SJCRH30 (cell line): ENCODE data around the gene TECPR2. TPM values are rescaled to one million over a fixed set of nuclear protein-coding genes. Genes with fewer than 3 reads are reported as not detected.
"Not testable (repeated sequence)": the region's sequence is repeated elsewhere in the genome, so short reads cannot be mapped to it uniquely, and the experiment has no call there.

Source experiments
- DNase-seq, 2 experiments: peaks; one replicate each; pipeline ENCODE4 v3.0.0-alpha.2; 2015 to 2020
- H3K27ac ChIP-seq: fragments of 250-450 bp; sonication (Bioruptor Pico); 2 replicates; pipeline ENCODE4 v1.5.1; 2020; ENCODE audit warnings: mild to moderate bottlenecking, moderate library complexity
- H3K27me3 ChIP-seq: fragments of 250-450 bp; sonication (Bioruptor Pico); 2 replicates; pipeline ENCODE4 v1.5.1; 2020; ENCODE audit warnings: mild to moderate bottlenecking, moderate library complexity
- H3K36me3 ChIP-seq: fragments of 250-450 bp; sonication (Bioruptor Pico); 2 replicates; pipeline ENCODE4 v1.5.1; 2020; ENCODE audit warnings: mild to moderate bottlenecking, moderate library complexity
- H3K4me1 ChIP-seq: fragments of 250-450 bp; sonication (Bioruptor Pico); 2 replicates; pipeline ENCODE4 v1.5.1; 2020; ENCODE audit warnings: mild to moderate bottlenecking, moderate library complexity
- H3K4me3 ChIP-seq: fragments of 250-450 bp; sonication (Bioruptor Pico); 2 replicates; pipeline ENCODE4 v1.5.1; 2020; ENCODE audit warnings: mild to moderate bottlenecking, moderate library complexity
- H3K9me3 ChIP-seq: fragments of 250-450 bp; sonication (Bioruptor Pico); replicated peaks from 2 replicates; pipeline ENCODE4 v1.5.1; 2020; ENCODE audit warnings: mild to moderate bottlenecking, moderate library complexity
- total RNA-seq: library from RNA; depleted of rRNA; stranded (reverse); fragments of >200 nt; shearing (Covaris generic); gene quantifications from 2 replicates; pipeline ENCODE4 v1.2.3, GENCODE V29; 2014

TECPR2 gene
- total RNA-seq, 1 experiment from 2014 or later = 9.1 TPM

DNA sequence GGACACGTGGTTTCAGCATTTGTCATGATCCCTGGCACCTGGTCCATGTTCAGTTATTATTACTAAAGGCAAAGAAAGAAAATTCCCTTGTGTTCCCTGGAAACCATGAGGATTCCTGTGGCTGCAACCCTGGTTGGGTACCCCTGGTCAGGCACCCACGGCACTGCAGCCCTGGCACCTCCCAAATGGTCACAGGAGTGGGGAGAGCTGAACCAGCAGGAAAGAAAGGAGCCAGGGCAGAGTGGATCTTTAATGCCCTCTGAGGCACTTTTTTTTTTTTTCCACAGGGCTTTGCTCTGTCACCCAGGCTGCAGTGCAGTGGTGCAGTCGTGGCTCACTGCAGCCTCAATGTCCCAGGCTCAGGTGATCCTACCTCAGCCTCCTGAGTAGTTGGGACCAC is 17.5 kb upstream of the TECPR2 start:
- H3K4me3 ChIP-seq = no peak overlapping the region
- H3K4me1 ChIP-seq = no peaks in the 10 kb centered on the region
- no peak for DNase-seq
- H3K27ac ChIP-seq = no peak overlapping the region
- no peaks in the 10 kb centered on the region for H3K9me3 ChIP-seq
- no peaks in the 10 kb centered on the region for H3K27me3 ChIP-seq
- H3K36me3 ChIP-seq = peaks cover 32% of the 10 kb centered on the region

DNA sequence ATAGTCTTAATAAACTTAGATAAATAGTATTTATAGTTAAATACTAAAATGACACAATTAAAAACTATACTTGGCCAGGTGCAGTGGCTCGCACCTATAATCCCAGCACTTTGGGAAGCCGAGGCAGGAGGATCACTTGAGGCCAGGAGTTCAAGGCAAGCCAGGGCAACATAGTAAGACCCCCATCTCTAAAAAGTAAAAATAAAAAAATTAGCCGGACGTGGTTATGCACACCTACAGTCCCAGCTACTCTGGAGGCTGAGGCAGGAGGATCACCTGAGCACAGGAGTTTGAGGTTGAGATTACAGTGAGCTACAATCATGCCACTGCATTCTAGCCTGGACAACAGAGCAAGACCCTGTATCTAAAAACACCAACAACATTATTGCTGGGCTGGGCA is 16.1 kb upstream of the TECPR2 start:
- no peaks in the 10 kb centered on the region for H3K27me3 ChIP-seq
- no peak overlapping the region for H3K27ac ChIP-seq
- no peaks in the 10 kb centered on the region for H3K9me3 ChIP-seq
- H3K4me1 ChIP-seq = no peaks in the 10 kb centered on the region
- no peak overlapping the region for H3K4me3 ChIP-seq
- H3K36me3 ChIP-seq = peaks cover 32% of the 10 kb centered on the region
- DNase-seq = no peak

DNA sequence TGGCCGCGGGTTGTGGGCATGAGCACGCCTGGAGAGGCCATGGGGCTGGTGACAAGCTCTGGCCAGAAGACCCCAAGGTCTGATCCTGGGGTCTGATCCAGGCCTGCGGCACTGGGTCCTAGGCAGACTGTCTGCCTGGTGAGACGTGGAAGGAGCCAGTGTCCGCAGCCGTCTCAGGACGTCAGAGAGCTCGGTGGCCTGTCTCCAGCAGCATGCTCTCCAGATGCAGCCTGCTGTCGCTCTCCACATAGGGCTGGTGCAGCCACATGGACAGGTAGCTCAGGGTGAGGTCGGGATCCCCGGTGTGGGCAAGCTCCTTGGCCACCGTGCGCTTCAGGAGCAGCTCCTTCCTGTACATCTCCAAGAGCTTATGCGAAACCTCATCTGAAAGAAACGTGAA is 14.4 kb upstream of the TECPR2 start:
- no peak overlapping the region for H3K4me3 ChIP-seq
- H3K36me3 ChIP-seq = peaks cover 35% of the 10 kb centered on the region
- H3K27ac ChIP-seq = no peak overlapping the region
- no peaks in the 10 kb centered on the region for H3K9me3 ChIP-seq
- DNase-seq = no peak
- no peaks in the 10 kb centered on the region for H3K27me3 ChIP-seq
- H3K4me1 ChIP-seq = no peaks in the 10 kb centered on the region

DNA sequence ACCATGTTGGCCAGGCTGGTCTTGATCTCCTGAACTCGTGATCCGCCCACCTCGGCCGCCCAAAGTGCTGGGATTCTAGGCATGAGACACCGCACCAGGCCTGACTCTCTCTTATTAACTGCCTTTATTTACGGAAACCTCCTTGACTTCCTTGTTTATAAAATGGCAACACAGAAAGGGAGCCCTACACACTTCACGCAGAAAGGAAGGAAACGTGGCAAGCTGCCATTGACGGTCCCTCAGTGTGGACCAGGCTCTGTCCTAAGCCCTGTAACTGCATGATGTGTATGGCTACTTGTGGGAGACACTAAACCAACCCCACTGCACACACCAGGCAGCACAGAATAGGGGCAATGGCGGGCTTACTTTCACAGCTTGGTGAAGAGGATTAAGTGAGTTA is 11.7 kb upstream of the TECPR2 start:
- H3K4me3 ChIP-seq = no peak overlapping the region
- no peaks in the 10 kb centered on the region for H3K27me3 ChIP-seq
- no peaks in the 10 kb centered on the region for H3K4me1 ChIP-seq
- H3K9me3 ChIP-seq = no peaks in the 10 kb centered on the region
- no peak overlapping the region for H3K27ac ChIP-seq
- H3K36me3 ChIP-seq = peaks cover 34% of the 10 kb centered on the region
- no peak for DNase-seq

GRCh38 chr14:102351593-102351992 is 11.1 kb upstream of the TECPR2 start:
- peaks cover 32% of the 10 kb centered on the region for H3K36me3 ChIP-seq
- not testable (repeated sequence) for H3K4me1 ChIP-seq, DNase-seq

GRCh38 chr14:102352213-102352612 is 10.5 kb upstream of the TECPR2 start:
- H3K27ac ChIP-seq = no peak overlapping the region
- no peaks in the 10 kb centered on the region for H3K9me3 ChIP-seq
- no peak overlapping the region for H3K4me3 ChIP-seq
- no peak for DNase-seq
- peaks cover 26% of the 10 kb centered on the region for H3K36me3 ChIP-seq
- H3K27me3 ChIP-seq = no peaks in the 10 kb centered on the region
- no peaks in the 10 kb centered on the region for H3K4me1 ChIP-seq

More at GRCh38 chr14:102351593-102351992, 11.1 kb upstream of the TECPR2 start:
- not testable (repeated sequence) for H3K27ac ChIP-seq, H3K4me3 ChIP-seq, H3K27me3 ChIP-seq, H3K9me3 ChIP-seq

DNA sequence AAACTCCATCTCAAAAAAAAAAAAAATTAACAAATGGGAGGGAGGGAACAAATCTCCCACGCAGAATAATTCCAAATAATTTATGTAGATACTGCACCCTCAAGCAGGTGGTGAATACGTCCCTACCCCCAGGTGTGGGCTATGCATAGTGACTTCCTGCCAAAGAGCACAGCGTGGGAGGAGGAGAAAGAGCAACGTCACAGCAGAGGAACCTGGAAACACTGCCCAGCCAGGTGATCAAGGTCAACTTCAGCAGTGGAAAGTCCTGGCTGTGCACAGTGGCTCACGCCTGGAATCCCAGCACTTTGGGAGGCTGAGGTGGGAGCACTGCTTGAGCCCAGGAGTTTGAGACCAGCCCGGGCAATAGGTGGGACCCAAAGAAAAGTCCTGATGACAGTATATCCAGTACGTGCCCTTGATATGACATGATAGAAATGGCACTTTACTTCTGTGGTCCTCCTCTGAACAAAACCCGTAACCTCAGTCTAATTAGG is 9.6 kb upstream of the TECPR2 start:
- no peaks in the 10 kb centered on the region for H3K27me3 ChIP-seq
- no peak overlapping the region for H3K4me3 ChIP-seq
- no peaks in the 10 kb centered on the region for H3K4me1 ChIP-seq
- no peak for DNase-seq
- no peak overlapping the region for H3K27ac ChIP-seq
- peaks cover 17% of the 10 kb centered on the region for H3K36me3 ChIP-seq
- H3K9me3 ChIP-seq = no peaks in the 10 kb centered on the region

- H3K36me3 ChIP-seq = peaks cover 17% of the 10 kb centered on the region
Measured at GRCh38 chr14:102356280-102356679, 6.5 kb upstream of the TECPR2 start.

GRCh38 chr14:102359341-102359740 is 3.4 kb upstream of the TECPR2 start:
- Histone ChIP-seq H3K4me3 (no peak overlapping the region), H3K9me3 (no peaks in the 10 kb centered on the region), H3K27ac (no peak overlapping the region), H3K27me3 (no peaks in the 10 kb centered on the region), H3K36me3 (peaks cover 8% of the 10 kb centered on the region), H3K4me1 (0 out of 2 replicates have a peak, but pooled peaks cover 4% of the 10 kb centered on the region)
- DNase-seq = no peak

More at GRCh38 chr14:102356280-102356679, 6.5 kb upstream of the TECPR2 start:
- no peaks in the 10 kb centered on the region for H3K9me3 ChIP-seq
- DNase-seq = no peak
- no peaks in the 10 kb centered on the region for H3K27me3 ChIP-seq
- no peak overlapping the region for H3K4me3 ChIP-seq
- no peak overlapping the region for H3K27ac ChIP-seq
- no peaks in the 10 kb centered on the region for H3K4me1 ChIP-seq

- no peaks in the 10 kb centered on the region for H3K9me3 ChIP-seq
- no peak overlapping the region for H3K4me3 ChIP-seq
- DNase-seq = no peak
Measured at GRCh38 chr14:102360388-102360787, 2.4 kb upstream of the TECPR2 start.

GRCh38 chr14:102362084-102362483 is 657 bp upstream of the TECPR2 start:
- Histone ChIP-seq H3K4me1 (0 out of 2 replicates have a peak, but pooled peaks cover 4% of the 10 kb centered on the region), H3K27me3 (no peaks in the 10 kb centered on the region), H3K9me3 (no peaks in the 10 kb centered on the region), H3K27ac (peak overlapping the region; percentile 64; the same call in 1 of the 2 replicates), H3K4me3 (peak overlapping the region; percentile 90), H3K36me3 (peaks cover 3% of the 10 kb centered on the region; the same call in 1 of the 2 replicates)
- DNase-seq = peak in 1 of 2 experiments; percentile 9

More at GRCh38 chr14:102360388-102360787, 2.4 kb upstream of the TECPR2 start:
- Histone ChIP-seq H3K36me3 (peaks cover 7% of the 10 kb centered on the region), H3K27ac (no peak overlapping the region), H3K4me1 (0 out of 2 replicates have a peak, but pooled peaks cover 4% of the 10 kb centered on the region), H3K27me3 (no peaks in the 10 kb centered on the region)

GRCh38 chr14:102363182-102363943 is 622 bp downstream of the TECPR2 start:
- peaks cover 3% of the 10 kb centered on the region; the same call in 1 of the 2 replicates for H3K36me3 ChIP-seq

GRCh38 chr14:102370305-102370809 is 7.6 kb downstream of the TECPR2 start:
- Histone ChIP-seq H3K4me1 (no peaks in the 10 kb centered on the region), H3K27me3 (no peaks in the 10 kb centered on the region), H3K4me3 (no peak overlapping the region), H3K36me3 (no peaks in the 10 kb centered on the region; the same call in 1 of the 2 replicates), H3K27ac (no peak overlapping the region), H3K9me3 (no peaks in the 10 kb centered on the region)
- no peak for DNase-seq

More at GRCh38 chr14:102363182-102363943, 622 bp downstream of the TECPR2 start:
- Histone ChIP-seq H3K9me3 (no peaks in the 10 kb centered on the region), H3K27ac (peak overlapping the region; percentile 64), H3K27me3 (no peaks in the 10 kb centered on the region), H3K4me3 (peak overlapping the region; percentile 90), H3K4me1 (0 out of 2 replicates have a peak, but pooled peaks cover 4% of the 10 kb centered on the region)
- peak; percentile 55 to 64 for DNase-seq

DNA sequence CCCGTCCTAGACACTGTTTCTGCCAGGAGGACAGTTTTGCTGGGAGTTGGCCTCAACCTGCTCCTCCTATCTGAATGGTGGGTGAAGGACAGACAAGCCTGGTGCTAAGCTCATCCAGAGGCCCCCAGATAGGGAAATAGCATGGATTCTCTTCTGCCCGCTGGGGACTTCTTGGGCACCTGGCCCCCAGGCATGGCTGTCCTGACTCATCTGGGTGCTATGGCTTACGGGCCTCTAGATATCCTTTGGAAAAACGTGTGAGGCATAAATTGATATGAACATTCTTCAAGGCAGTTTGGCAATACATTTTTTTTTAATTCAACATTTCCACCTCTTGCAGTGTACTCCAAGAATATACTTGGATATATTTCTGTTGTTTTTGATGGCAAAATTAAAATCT is 8.6 kb downstream of the TECPR2 start:
- DNase-seq = no peak
- no peaks in the 10 kb centered on the region for H3K27me3 ChIP-seq
- H3K4me3 ChIP-seq = no peak overlapping the region
- peaks cover 3% of the 10 kb centered on the region; the same call in 1 of the 2 replicates for H3K36me3 ChIP-seq
- no peak overlapping the region for H3K27ac ChIP-seq
- H3K4me1 ChIP-seq = no peaks in the 10 kb centered on the region
- H3K9me3 ChIP-seq = no peaks in the 10 kb centered on the region

GRCh38 chr14:102373110-102373509 is 10.4 kb downstream of the TECPR2 start:
- H3K27me3 ChIP-seq = no peaks in the 10 kb centered on the region
- H3K9me3 ChIP-seq = no peaks in the 10 kb centered on the region
- H3K36me3 ChIP-seq = peaks cover 14% of the 10 kb centered on the region
- no peak overlapping the region for H3K4me3 ChIP-seq
- no peak for DNase-seq
- H3K4me1 ChIP-seq = no peaks in the 10 kb centered on the region
- no peak overlapping the region for H3K27ac ChIP-seq
